ENCODE measurements around the gene C1QL4. TPM values are rescaled to one million over a fixed set of nuclear protein-coding genes. Genes with fewer than 3 reads are reported as not detected.

Gene C1QL4
- total RNA-seq, 2 donors from 2014 or later = 1.3 TPM; not detected in 1

DNA sequence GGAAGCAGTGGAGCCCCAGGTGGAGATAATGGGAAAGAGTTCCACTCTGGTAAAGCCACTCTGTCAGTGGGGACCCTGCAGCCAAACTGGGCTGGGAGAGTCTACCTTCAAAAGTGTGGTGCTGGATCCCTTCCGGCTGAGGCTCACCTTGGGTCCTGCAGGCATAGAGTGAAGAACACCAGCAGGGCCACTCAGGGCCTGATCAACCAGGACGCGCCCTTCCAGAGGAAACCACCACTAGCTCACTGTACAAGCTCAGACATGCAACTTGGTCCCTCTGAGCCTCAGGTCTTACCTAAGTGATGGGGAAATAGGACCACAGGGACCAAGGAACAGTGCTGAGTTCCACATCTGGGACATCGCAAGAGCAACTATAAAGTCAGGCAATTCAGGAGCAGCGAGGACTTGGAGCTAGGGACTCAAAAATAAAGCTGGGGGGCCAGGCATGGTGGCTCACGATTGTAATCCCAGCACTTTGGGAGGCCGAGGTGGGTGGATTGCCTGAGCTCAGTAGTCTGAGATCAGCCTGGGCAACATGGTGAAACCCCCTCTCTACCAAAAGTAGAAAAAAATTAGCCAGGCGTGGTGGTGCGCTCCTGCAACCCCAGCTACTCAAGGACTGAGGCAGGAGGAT, 47.9 kb downstream of the C1QL4 start:
- Histone ChIP-seq H3K4me3 (no peak overlapping the region), H3K9me3 (no peaks in the 10 kb centered on the region), H3K27ac (no peak overlapping the region), H3K36me3 (no peaks in the 10 kb centered on the region), H3K27me3 (replicated peaks; ENCODE audit: insufficient read depth) (no peaks in the 10 kb centered on the region), H3K4me1 (replicated peaks) (no peaks in the 10 kb centered on the region)
- TF ChIP-seq, protein P1, sequence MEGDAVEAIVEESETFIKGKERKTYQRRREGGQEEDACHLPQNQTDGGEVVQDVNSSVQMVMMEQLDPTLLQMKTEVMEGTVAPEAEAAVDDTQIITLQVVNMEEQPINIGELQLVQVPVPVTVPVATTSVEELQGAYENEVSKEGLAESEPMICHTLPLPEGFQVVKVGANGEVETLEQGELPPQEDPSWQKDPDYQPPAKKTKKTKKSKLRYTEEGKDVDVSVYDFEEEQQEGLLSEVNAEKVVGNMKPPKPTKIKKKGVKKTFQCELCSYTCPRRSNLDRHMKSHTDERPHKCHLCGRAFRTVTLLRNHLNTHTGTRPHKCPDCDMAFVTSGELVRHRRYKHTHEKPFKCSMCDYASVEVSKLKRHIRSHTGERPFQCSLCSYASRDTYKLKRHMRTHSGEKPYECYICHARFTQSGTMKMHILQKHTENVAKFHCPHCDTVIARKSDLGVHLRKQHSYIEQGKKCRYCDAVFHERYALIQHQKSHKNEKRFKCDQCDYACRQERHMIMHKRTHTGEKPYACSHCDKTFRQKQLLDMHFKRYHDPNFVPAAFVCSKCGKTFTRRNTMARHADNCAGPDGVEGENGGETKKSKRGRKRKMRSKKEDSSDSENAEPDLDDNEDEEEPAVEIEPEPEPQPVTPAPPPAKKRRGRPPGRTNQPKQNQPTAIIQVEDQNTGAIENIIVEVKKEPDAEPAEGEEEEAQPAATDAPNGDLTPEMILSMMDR (IDR thresholded peaks at IDR 0.05) = no peak
- TF ChIP-seq POLR2AphosphoS5 (IDR thresholded peaks at IDR 0.05) = no peak
- no peak for TF ChIP-seq POLR2A (IDR thresholded peaks at IDR 0.05)
- 68% methylated on average over 9 of the region's 9 CpGs for WGBS
- no peak for DNase-seq (ENCODE audit: low spot score)
- intact Hi-C loops (cut with DNase I) = loop anchor here (5.0 kb wide), 1 partner anchor 223 kb away; no protein-coding TSS in a partner anchor

DNA sequence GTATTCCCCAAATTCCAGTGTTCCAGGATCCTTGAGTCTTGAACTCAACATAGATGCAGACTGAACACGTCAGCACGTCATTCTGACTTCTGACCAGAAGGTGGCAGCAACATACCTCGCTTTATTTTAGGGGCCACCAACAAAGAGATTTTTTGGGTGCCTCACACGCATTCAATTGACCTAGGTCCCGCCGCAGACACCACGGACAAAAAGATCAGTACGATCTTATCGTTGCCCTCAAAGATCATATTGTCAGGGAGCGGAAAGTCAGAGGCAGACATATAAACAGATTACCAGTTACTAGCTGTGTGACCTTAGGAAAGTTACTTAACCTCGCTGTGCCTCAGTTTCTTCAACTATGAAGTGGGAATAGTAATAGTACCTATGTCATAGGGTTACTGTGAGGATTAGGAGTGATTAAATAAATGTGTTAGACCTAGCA, 48.6 kb downstream of the C1QL4 start:
- 15% methylated on average over 11 of the region's 11 CpGs for WGBS
- DNase-seq (ENCODE audit: low spot score) = peak; percentile 34
- Histone ChIP-seq H3K4me3 (no peak overlapping the region), H3K36me3 (no peaks in the 10 kb centered on the region), H3K9me3 (no peaks in the 10 kb centered on the region), H3K27me3 (replicated peaks; ENCODE audit: insufficient read depth) (no peaks in the 10 kb centered on the region), H3K4me1 (replicated peaks) (no peaks in the 10 kb centered on the region), H3K27ac (no peak overlapping the region)
- intact Hi-C loops (cut with DNase I) = loop anchor here (5.0 kb wide), 1 partner anchor 224 kb away; no protein-coding TSS in a partner anchor
- no peak for TF ChIP-seq POLR2AphosphoS5 (IDR thresholded peaks at IDR 0.05)
- TF ChIP-seq, protein P1 (IDR thresholded peaks at IDR 0.05) = peak; percentile 51 to 85 (median 77)

DNA sequence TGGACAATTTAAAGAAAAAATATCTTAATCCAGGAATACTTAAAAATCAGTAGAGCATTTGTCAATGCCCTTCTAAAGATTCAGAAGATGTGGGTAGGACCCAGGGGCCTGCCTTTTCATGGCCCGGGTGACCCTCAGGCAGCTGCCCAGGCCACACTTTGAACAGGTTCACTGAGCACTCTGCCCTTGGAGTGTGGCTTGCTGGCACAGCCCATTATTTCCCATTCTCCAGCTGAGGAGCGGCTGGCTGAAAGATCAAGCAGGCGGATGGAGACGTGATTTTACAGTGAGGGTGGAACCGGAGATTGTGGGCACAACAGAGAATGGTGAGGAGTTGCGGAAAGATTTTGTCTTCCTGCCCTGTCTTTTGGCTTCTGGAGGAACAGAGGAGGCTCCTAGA, 49.1 kb downstream of the C1QL4 start:
- H3K27me3 ChIP-seq (replicated peaks; ENCODE audit: insufficient read depth) = no peaks in the 10 kb centered on the region
- H3K9me3 ChIP-seq = no peaks in the 10 kb centered on the region
- H3K27ac ChIP-seq = no peak overlapping the region
- no peak for DNase-seq (ENCODE audit: low spot score)
- H3K4me1 ChIP-seq (replicated peaks) = no peaks in the 10 kb centered on the region
- H3K4me3 ChIP-seq = no peak overlapping the region
- intact Hi-C loops (cut with DNase I) = loop anchor here (5.0 kb wide), 1 partner anchor 224 kb away; no protein-coding TSS in a partner anchor
- TF ChIP-seq POLR2A (IDR thresholded peaks at IDR 0.05) = no peak
- TF ChIP-seq POLR2AphosphoS5 (IDR thresholded peaks at IDR 0.05) = no peak
- TF ChIP-seq, protein P1 (IDR thresholded peaks at IDR 0.05) = no peak
- no peaks in the 10 kb centered on the region for H3K36me3 ChIP-seq
- 57% methylated on average over 6 of the region's 6 CpGs for WGBS

DNA sequence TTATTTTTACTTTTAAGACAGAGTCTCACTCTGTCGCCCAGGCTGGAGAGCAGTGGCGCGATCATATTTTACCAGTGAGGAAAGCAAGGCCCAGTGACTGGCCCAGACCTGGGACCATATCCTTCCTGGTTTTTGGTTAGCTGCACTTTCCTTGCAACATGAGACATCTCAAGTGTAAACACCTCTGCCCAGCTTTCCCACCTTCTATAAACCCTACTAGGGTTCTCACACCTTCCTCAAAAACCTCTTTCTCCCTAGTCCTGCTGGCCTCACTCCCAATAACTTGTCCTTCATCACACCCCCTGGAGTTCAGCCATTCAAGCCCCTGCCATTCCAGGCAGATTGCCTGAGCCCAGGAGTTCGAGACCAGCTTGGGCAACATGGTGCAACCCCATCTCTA, 52.3 kb downstream of the C1QL4 start:
- no peak overlapping the region for H3K27ac ChIP-seq
- TF ChIP-seq, protein P1 (IDR thresholded peaks at IDR 0.05) = no peak
- no peak for TF ChIP-seq POLR2AphosphoS5 (IDR thresholded peaks at IDR 0.05)
- no peak for TF ChIP-seq POLR2A (IDR thresholded peaks at IDR 0.05)
- intact Hi-C loops (cut with DNase I) = loop anchor here (5.0 kb wide), 1 partner anchor 228 kb away; no protein-coding TSS in a partner anchor
- no peak for DNase-seq (ENCODE audit: low spot score)
- no peak overlapping the region for H3K4me3 ChIP-seq
- H3K27me3 ChIP-seq (replicated peaks; ENCODE audit: insufficient read depth) = no peaks in the 10 kb centered on the region
- WGBS = 90% methylated on average over 4 of the region's 4 CpGs
- no peaks in the 10 kb centered on the region for H3K36me3 ChIP-seq
- H3K9me3 ChIP-seq = no peaks in the 10 kb centered on the region
- H3K4me1 ChIP-seq (replicated peaks) = no peaks in the 10 kb centered on the region
